ENCODE measurements around the gene PLEKHA7. TPM values are rescaled to one million over a fixed set of nuclear protein-coding genes. Genes with fewer than 3 reads are reported as not detected.
A peak's percentile ranks its signal among the peaks of the same experiment; 100 is the strongest.
"Not testable (repeated sequence)": the region's sequence is repeated elsewhere in the genome, so short reads cannot be mapped to it uniquely, and the experiment has no call there.

Gene PLEKHA7
- total and polyA plus RNA-seq, 2 of the 13 experiments (the other 11 are each of a cell fraction or from before 2014, with no cell fraction given), result 17.5 to 18.7 TPM

DNA sequence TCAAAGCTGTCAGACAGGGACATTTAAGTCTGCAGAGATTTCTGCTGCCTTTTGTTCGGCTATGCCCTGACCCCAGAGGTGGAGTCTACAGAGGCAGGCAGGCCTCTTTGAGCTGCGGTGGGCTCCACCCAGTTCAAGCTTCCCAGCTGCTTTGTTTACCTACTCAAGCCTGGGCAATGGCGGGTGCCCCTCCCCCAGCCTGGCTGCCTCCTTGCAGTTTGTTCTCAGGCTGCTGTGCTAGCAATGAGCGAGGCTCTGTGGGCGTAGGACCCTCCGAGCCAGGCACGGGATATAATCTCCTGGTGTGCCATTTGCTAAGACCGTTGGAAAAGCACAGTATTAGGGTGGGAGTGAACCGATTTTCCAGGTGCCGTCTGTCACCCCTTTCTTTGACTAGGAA, 19.8 kb upstream of the PLEKHA7 start:
- FAIRE-seq; DNase-seq (ENCODE audit: low spot score); in situ Hi-C loops (cut with HindIII; ENCODE audit: extremely low pct_ligation_motif_present, low pct_unique_long_range_greater_than_20kb); H3K79me2 ChIP-seq (ENCODE audit: insufficient read depth, low read length); H3K9ac ChIP-seq (ENCODE audit: insufficient read depth, low read depth, low read length); POLR2A ChIA-PET; ATAC-seq; H3K27ac ChIP-seq (ENCODE audit: extremely low read length, insufficient read depth, low read length); H3K4me3 ChIP-seq (replicated peaks in 1 of 3; ENCODE audit: insufficient read depth in 1 of 3, low read depth in 2 of 3, low read length in 3 of 3); H3K4me2 ChIP-seq (ENCODE audit: low read depth, low read length); CTCF ChIA-PET (ENCODE audit: low intra/inter-chr PET ratio, low total read pairs); H3K27me3 ChIP-seq (ENCODE audit: control insufficient read depth in 1 of 2, insufficient read depth in 2 of 2, low read length in 2 of 2); intact Hi-C loops (cut with micrococcal nuclease; ENCODE audit: unreplicated experiment); BruUV-seq (replicated peaks); H3K36me3 ChIP-seq (replicated peaks in 1 of 2; ENCODE audit: control insufficient read depth in 1 of 2, insufficient read depth in 2 of 2, low read length in 2 of 2); H2AFZ ChIP-seq (ENCODE audit: low read length); H4K20me1 ChIP-seq (ENCODE audit: insufficient read depth, low read length); H3K9me3 ChIP-seq (ENCODE audit: low read length): not testable (repeated sequence)
- WGBS (ENCODE audit: low lambda C conversion rate), result 93% methylated on average over 7 of the region's 10 CpGs
- peaks cover 15% of the 10 kb centered on the region for H3K4me1 ChIP-seq (ENCODE audit: insufficient read depth, low read length)
- peak; percentile 58 for TF ChIP-seq ZBTB33 (CRISPR knock-in tag; IDR thresholded peaks at IDR 0.05)
- TF ChIP-seq ZMYM4 (CRISPR knock-in tag; IDR thresholded peaks at IDR 0.05), result peak; percentile 22; the same call in 1 of the 2 replicates
- TF ChIP-seq ZNF281 (CRISPR knock-in tag; IDR thresholded peaks at IDR 0.05; ENCODE audit: borderline replicate concordance), result peak; percentile 71; the same call in 1 of the 2 replicates
